Amniotic epithelial cell (primary cell): Measurements from ENCODE around the gene ABCA7.

Source experiments
- DNase-seq: peaks from one replicate; pipeline ENCODE4 v3.0.0-alpha.2; 2010; ENCODE audit warnings: low read depth

The ABCA7 gene

DNA sequence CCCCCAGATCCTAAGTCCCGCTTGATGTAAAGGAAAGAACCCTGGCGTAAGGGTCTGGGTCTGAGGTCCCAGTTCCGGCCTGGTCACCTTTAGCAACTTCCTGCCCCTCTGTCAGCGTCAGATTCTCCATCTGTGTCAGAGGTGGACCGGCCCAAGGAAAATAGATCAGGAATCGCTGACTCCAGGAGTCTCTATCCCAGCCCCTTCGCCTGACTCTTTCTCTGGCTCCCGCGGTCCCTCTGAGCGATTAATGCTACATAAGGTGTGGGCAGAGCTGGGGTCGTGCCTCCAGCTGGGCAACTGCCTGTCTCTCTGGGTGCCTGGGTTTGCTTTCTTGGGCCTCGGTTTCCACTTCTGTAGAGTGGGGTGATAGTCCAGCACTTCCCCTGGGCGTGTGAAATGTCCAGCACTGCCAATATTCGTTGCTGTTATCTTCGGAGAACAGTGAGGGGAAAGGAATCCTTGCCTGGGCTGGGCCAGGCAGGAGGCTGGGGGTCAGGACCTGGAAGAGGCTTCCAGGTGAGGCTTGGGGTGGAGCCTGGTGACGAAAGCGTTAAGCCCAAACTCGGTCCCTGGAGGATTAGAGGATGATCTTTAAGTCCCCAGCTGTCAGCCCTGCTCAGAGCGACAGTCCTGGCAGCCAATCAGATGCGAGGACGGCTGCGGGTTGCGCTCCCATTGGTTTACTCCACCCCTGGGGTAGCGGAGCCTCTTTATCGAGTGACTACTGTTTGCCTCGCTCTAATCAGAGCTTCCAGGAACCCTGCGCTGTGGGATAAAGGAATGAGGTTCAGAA lies 767 bp downstream of the ABCA7 start:
- peak; percentile 92 for DNase-seq

DNA sequence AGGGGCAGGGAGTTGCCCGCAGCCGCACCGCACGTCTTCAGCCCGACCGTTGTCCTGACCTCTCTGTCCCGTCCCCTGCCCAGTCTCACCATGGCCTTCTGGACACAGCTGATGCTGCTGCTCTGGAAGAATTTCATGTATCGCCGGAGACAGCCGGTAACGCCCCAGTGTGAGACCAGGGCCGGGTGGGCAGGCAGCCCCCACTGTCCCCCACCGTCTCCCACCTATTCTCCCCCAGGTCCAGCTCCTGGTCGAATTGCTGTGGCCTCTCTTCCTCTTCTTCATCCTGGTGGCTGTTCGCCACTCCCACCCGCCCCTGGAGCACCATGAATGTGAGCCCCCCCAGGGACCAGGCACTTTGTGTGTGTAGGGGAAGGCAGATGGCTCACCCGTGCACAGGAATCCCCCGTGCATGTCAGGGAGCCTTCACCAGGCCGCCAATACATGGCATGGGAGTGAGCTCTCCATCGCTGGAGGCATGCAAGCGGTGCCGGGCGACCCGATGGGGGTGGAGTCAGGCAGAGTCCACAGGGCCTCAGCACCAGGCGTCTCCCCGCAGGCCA lies 1.4 kb downstream of the ABCA7 start:
- DNase-seq = no peak

DNA sequence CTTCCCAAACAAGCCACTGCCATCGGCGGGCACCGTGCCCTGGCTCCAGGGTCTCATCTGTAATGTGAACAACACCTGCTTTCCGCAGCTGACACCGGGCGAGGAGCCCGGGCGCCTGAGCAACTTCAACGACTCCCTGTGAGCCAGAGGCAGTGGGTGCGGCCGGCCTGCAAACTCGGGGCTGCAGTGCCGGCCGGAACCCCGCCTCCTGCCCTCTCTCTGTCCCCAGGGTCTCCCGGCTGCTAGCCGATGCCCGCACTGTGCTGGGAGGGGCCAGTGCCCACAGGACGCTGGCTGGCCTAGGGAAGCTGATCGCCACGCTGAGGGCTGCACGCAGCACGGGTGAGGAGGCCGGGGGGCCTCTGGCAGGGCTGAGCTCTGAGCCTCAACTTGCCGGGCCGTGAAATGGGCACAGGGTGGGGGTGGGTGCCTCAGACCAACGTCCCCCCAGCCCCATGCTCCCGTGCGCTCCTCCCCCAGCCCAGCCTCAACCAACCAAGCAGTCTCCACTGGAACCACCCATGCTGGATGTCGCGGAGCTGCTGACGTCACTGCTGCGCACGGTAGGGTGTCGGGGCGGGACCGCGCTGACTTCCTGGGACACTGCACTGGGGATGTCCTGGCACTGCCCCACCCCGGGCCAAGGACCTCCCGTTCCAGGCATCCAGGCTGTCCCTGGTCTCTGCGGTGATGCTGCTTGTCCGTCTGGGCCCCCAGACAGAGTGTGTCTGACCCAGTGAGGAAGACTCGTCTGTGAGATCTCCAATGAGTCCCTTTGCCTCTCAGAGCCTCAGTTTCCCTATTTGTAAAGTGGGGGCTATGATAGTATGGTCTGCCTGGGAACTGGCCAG lies 2.2 kb downstream of the ABCA7 start:
- no peak for DNase-seq

GRCh38 chr19:1042689-1043511 lies 3.0 kb downstream of the ABCA7 start:
- DNase-seq = no peak

DNA sequence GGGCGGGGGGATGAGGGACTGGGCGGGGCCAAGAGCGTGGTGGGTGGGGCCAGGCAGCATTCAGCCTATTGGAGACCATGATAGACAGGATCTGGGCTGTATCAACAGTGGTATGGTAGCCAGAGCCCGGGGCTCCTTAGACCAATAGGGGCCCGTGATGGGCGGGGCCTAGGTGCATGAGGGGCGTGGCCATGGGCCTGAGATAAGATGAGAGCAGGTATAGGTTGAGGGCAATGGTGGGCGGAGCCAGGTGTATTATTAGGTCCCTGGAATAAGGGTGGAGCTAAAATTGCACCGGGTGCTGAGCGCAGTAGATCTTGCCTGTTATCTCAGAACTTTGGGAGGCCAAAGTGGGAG lies 5.3 kb downstream of the ABCA7 start:
- no peak for DNase-seq

GRCh38 chr19:1046117-1046626 lies 6.3 kb downstream of the ABCA7 start:
- no peak for DNase-seq

- no peak for DNase-seq
Measured at GRCh38 chr19:1046836-1047695, 7.2 kb downstream of the ABCA7 start.

DNA sequence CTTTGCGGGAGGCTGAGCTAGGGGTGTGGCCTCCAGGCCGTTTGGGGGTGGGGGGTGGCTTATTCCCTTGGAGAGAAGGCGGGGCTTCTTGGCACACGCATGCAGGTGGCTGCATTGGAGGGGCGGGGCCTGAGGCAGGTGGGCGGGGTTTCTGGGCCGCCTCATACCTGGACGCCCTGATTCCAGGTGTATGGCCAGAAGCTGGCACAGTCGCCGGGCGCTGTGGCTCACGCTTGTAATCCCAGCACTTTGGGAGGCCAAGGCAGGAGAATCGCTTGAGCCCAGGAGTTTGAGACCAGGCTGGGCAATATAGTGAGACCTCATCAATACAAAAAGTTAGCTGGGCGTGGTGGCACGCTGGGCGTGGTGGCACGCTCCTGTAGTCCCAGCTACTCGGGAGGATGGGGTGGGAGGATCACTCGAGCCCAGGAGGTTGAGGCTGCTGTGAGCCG lies 7.8 kb downstream of the ABCA7 start:
- no peak for DNase-seq

- DNase-seq = no peak
Measured at GRCh38 chr19:1049106-1049505, 9.2 kb downstream of the ABCA7 start.

GRCh38 chr19:1049800-1050199 lies 9.9 kb downstream of the ABCA7 start:
- DNase-seq = no peak

GRCh38 chr19:1050989-1051788 lies 11.3 kb downstream of the ABCA7 start:
- DNase-seq = no peak

- no peak for DNase-seq
Measured at GRCh38 chr19:1051791-1052190, 11.9 kb downstream of the ABCA7 start.

- no peak for DNase-seq
Measured at GRCh38 chr19:1052349-1052975, 12.6 kb downstream of the ABCA7 start.

DNA sequence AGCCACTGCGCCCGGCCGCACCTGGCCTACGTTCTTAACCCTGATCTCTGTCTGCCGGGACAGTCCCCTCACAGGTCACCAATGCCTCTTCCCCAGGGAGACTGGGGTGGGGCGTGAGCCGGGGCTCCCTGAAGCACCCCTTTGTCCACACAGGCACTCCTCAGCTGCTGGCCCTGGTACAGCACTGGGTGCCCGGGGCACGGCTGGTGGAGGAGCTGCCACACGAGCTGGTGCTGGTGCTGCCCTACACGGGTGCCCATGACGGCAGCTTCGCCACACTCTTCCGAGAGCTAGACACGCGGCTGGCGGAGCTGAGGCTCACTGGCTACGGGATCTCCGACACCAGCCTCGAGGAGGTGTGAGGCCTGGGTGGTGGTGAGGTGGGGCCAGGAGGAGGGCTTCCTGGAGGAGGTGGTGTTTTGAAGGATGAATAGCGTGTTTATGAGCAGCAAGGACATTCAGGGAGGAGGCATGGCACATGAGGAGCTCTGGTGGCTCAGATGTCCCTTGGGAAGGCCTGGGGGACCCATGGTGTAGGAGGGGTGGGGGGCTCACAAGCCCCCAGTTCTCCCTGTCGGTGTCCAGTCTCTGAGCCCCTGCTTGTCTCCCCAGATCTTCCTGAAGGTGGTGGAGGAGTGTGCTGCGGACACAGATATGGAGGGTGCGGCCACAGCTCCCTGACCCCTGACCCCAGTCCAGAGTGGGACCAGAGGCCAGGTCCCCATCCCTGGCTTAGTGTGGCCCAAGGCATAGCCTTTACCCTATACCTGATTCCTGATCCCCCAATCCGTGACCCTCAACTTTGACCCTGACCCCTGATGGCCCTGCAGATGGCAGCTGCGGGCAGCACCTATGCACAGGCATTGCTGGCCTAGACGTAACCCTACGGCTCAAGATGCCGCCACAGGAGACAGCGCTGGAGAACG lies 13.5 kb downstream of the ABCA7 start:
- DNase-seq = no peak

- no peak for DNase-seq
Measured at GRCh38 chr19:1054102-1055027, 14.5 kb downstream of the ABCA7 start.

DNA sequence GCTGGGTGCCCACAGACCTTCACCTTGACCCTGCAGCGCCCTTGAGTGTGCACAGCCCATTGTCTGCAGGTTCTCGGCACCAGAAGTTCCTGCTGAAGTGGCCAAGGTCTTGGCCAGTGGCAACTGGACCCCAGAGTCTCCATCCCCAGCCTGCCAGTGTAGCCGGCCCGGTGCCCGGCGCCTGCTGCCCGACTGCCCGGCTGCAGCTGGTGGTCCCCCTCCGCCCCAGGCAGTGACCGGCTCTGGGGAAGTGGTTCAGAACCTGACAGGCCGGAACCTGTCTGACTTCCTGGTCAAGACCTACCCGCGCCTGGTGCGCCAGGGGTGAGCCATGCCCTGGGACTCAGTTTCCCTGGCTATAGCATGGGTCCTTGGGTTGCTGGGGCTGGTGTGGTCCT lies 15.1 kb downstream of the ABCA7 start:
- no peak for DNase-seq

DNA sequence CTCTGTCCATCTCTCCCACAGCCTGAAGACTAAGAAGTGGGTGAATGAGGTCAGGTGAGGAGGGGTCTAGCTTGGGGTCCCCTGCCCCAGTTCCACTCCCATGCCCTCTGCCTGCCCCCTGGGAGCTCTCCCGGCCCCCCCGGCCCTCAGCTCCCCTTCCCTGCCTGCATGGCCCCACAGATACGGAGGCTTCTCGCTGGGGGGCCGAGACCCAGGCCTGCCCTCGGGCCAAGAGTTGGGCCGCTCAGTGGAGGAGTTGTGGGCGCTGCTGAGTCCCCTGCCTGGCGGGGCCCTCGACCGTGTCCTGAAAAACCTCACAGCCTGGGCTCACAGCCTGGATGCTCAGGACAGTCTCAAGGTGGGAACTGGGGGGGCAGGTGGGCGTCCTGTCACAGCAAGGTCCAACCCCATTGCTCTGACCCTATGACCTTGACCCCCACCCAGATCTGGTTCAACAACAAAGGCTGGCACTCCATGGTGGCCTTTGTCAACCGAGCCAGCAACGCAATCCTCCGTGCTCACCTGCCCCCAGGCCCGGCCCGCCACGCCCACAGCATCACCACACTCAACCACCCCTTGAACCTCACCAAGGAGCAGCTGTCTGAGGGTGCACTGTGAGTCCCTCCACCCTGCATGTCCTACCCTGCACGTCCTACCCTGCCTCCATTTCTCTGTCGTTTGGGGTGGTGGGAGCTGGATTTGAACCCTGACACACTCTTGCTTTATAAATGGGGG lies 16.1 kb downstream of the ABCA7 start:
- no peak for DNase-seq
